ENCODE data around the gene ATP8A2.

Gene ATP8A2

DNA sequence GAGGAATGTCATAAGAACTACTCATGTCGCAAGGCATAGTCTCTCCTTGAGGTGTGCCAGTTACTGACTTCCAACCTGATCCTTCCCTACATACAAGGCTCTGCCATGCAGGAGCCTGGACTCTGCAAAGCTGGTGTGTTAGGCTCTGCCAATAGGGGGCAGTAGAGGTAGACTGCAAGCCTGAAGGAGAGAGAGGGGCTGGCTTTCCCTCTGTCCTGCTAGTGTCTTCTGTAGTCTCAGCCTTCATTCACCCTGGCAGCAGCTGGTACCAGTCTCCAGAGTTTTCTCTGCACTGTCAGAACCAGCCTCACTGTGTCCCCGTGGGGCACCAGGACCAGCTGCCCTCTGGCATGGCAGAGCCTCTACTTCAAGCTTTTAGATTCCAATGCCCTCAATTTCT is 665.5 kb downstream of the ATP8A2 start:
- Histone ChIP-seq H4K20me1 (no peaks in the 10 kb centered on the region), H3K27me3 (no peaks in the 10 kb centered on the region), H3K27ac (no peak overlapping the region), H3K4me1 (no peaks in the 10 kb centered on the region), H3K36me3 (no peaks in the 10 kb centered on the region), H3K4me2 (no peak overlapping the region), H3K9me3 (replicated peaks in 1 of 11) (peaks cover 0 to 28% (median 4%) of the 10 kb centered on the region in 11 experiments; a peak in 13 of 22 replicates), H3K4me3 (no peak overlapping the region), H3K9ac (no peak overlapping the region)
- no peak for TF ChIP-seq Cebpa-rat (IDR thresholded peaks at IDR 0.05)

GRCh38 chr13:26038931-26039475 is 667.2 kb downstream of the ATP8A2 start:
- no peaks in the 10 kb centered on the region for H3K4me1 ChIP-seq
- no peak overlapping the region for H3K9ac ChIP-seq
- TF ChIP-seq Cebpa-rat (IDR thresholded peaks at IDR 0.05): no peak
- H4K20me1 ChIP-seq: no peaks in the 10 kb centered on the region
- 0 out of 22 replicates have a peak, but pooled peaks cover 0 to 2% (median 0%) of the 10 kb centered on the region in 11 experiments for H3K36me3 ChIP-seq
- no peak overlapping the region for H3K27ac ChIP-seq
- no peaks in the 10 kb centered on the region for H3K27me3 ChIP-seq
- H3K4me2 ChIP-seq: no peak overlapping the region
- no peak overlapping the region for H3K4me3 ChIP-seq
- peaks cover 0 to 23% (median 3%) of the 10 kb centered on the region in 11 experiments; a peak in 9 of 22 replicates for H3K9me3 ChIP-seq (replicated peaks in 1 of 11)

- H3K4me2 ChIP-seq: no peak overlapping the region
- no peaks in the 10 kb centered on the region for H3K4me1 ChIP-seq
- 0 out of 22 replicates have a peak, but pooled peaks cover 0 to 3% (median 0%) of the 10 kb centered on the region in 11 experiments for H3K36me3 ChIP-seq
- no peak for TF ChIP-seq Cebpa-rat (IDR thresholded peaks at IDR 0.05)
- no peak overlapping the region for H3K27ac ChIP-seq
- no peak overlapping the region for H3K9ac ChIP-seq
- no peaks in the 10 kb centered on the region for H3K27me3 ChIP-seq
- H3K4me3 ChIP-seq: no peak overlapping the region
- peaks cover 0 to 3% (median 0%) of the 10 kb centered on the region in 11 experiments; a peak in 8 of 22 replicates for H3K9me3 ChIP-seq (replicated peaks in 1 of 11)
- H4K20me1 ChIP-seq: no peaks in the 10 kb centered on the region
These were observed 669.7 kb downstream of the ATP8A2 start for GRCh38 chr13:26041444-26041843.

- no peaks in the 10 kb centered on the region for H4K20me1 ChIP-seq
- H3K4me2 ChIP-seq: no peak overlapping the region
- 0 out of 22 replicates have a peak, but pooled peaks cover 0 to 3% (median 0%) of the 10 kb centered on the region in 11 experiments for H3K36me3 ChIP-seq
- no peaks in the 10 kb centered on the region for H3K27me3 ChIP-seq
- no peak overlapping the region for H3K9ac ChIP-seq
- no peaks in the 10 kb centered on the region for H3K9me3 ChIP-seq (replicated peaks in 1 of 11)
- no peak overlapping the region for H3K4me3 ChIP-seq
- H3K27ac ChIP-seq: no peak overlapping the region
- TF ChIP-seq Cebpa-rat (IDR thresholded peaks at IDR 0.05): no peak
- H3K4me1 ChIP-seq: no peaks in the 10 kb centered on the region
These were observed 671.0 kb downstream of the ATP8A2 start for GRCh38 chr13:26042785-26043184.

DNA sequence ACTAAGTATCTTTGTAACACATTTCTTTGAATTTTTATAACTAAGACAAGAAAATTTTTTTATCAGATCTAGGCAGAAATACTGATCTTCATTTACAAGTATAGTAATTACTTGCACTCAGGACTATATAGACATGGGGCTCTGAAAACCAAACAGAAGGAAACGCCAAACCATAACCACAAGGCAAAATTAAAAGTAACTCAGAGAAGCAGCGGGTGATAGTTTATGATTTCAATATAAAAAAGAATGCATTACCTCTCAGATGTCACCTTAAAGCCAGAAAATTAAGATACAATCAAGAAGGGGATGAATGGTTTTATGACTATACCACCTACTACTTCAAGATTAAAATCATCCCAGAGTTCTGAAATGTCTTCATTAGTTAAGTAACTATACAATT is 673.4 kb downstream of the ATP8A2 start:
- H3K36me3 ChIP-seq: 0 out of 22 replicates have a peak, but pooled peaks cover 0 to 3% (median 0%) of the 10 kb centered on the region in 11 experiments
- TF ChIP-seq Cebpa-rat (IDR thresholded peaks at IDR 0.05): no peak
- peaks cover 0 to 19% (median 9%) of the 10 kb centered on the region in 10 experiments; a peak in 14 of 20 replicates for H3K4me1 ChIP-seq
- H3K27ac ChIP-seq: no peak overlapping the region
- peaks cover 0 to 6% (median 0%) of the 10 kb centered on the region in 11 experiments; a peak in 2 of 22 replicates for H4K20me1 ChIP-seq
- no peak overlapping the region for H3K4me2 ChIP-seq
- peaks cover 0 to 3% (median under 1%) of the 10 kb centered on the region in 11 experiments; a peak in 12 of 22 replicates for H3K9me3 ChIP-seq (replicated peaks in 1 of 11)
- peaks cover 10 to 19% (median 14%) of the 10 kb centered on the region in 11 experiments for H3K27me3 ChIP-seq
- H3K4me3 ChIP-seq: no peak overlapping the region
- no peak overlapping the region for H3K9ac ChIP-seq

DNA sequence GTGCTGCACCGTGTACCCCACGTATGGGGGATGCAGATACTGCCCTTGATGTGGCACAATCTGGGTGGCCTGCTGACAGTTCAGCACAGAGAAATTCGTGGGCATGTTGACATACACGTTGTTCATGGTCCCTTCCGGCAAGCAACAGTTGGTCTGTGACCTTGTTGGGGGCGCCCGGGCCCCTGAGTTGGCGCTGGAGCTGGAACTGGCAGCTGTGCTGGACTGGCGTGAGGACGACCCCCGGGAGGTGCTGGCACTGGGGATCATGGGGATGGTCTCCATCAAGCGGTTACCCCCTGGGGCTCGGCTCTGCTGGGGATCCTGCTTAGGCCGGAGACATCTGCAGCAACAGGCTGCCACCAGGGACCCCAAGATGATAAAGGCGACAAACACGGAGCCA is 674.9 kb downstream of the ATP8A2 start:
- H4K20me1 ChIP-seq: peaks cover 0 to 13% (median 0%) of the 10 kb centered on the region in 11 experiments; a peak in 4 of 22 replicates
- H3K4me3 ChIP-seq: no peak overlapping the region
- H3K9ac ChIP-seq: no peak overlapping the region
- H3K9me3 ChIP-seq (replicated peaks in 1 of 11): peaks cover 8 to 18% (median 15%) of the 10 kb centered on the region in 11 experiments; a peak in 19 of 22 replicates
- peaks cover 21 to 33% (median 28%) of the 10 kb centered on the region in 11 experiments for H3K27me3 ChIP-seq
- H3K36me3 ChIP-seq: 0 out of 22 replicates have a peak, but pooled peaks cover 0 to 3% (median 0%) of the 10 kb centered on the region in 11 experiments
- H3K4me1 ChIP-seq: peaks cover 8 to 30% (median 19%) of the 10 kb centered on the region in 10 experiments; a peak in 15 of 20 replicates
- H3K4me2 ChIP-seq: no peak overlapping the region
- H3K27ac ChIP-seq: no peak overlapping the region
- TF ChIP-seq Cebpa-rat (IDR thresholded peaks at IDR 0.05): no peak

DNA sequence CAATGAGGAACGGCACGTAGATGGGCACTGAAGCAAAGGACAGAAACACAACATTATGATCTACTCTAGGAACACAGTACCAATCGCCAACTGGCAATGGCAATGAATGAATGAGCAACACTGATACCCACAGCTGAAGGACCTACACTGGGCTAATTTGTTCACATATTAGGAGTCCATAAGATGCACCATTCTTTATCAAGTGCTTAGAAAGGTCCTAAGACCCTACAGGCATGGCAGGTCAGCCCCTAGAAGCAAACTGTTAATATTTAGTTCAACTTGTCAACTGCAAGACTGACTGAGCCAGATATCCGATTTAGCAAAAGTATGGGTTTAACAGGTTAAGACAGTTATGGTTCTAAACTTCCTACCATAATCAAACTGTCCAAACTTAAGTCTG is 675.3 kb downstream of the ATP8A2 start:
- Histone ChIP-seq H3K4me3 (no peak overlapping the region), H3K4me2 (no peak overlapping the region; a peak in 1 of 22 replicates), H4K20me1 (peaks cover 0 to 13% (median 0%) of the 10 kb centered on the region in 11 experiments; a peak in 4 of 22 replicates), H3K4me1 (peaks cover 8 to 30% (median 19%) of the 10 kb centered on the region in 10 experiments; a peak in 15 of 20 replicates), H3K36me3 (0 out of 22 replicates have a peak, but pooled peaks cover 0 to 3% (median 0%) of the 10 kb centered on the region in 11 experiments), H3K9ac (no peak overlapping the region), H3K27ac (no peak overlapping the region), H3K27me3 (peaks cover 21 to 33% (median 28%) of the 10 kb centered on the region in 11 experiments), H3K9me3 (replicated peaks in 1 of 11) (peaks cover 8 to 22% (median 18%) of the 10 kb centered on the region in 11 experiments; a peak in 19 of 22 replicates)
- TF ChIP-seq Cebpa-rat (IDR thresholded peaks at IDR 0.05): no peak

DNA sequence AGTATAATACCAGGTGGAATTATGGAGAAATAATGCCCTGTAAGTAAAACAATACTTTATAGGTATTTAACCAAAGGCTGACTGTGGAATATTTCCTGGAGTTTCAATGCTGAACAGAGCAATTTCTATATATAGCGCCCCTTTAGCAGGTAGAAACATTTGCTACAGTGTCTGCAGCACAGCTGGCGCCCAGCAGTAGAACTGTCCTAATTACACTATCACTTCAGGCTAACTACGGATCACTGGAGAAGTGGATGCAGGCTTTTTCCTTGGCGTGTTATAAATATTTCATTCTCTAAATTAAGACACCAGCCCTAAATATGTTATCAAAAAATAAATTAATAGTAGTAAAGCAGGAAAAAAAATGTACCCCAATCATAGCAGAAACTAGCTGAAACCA is 677.0 kb downstream of the ATP8A2 start:
- no peak overlapping the region for H3K27ac ChIP-seq
- peak overlapping the region in 1 of 10 experiments; percentile 67; a peak in 2 of 20 replicates for H3K4me3 ChIP-seq
- peak overlapping the region in 6 of 11 experiments; percentile 14 to 92 (median 85); a peak in 9 of 22 replicates for H3K4me2 ChIP-seq
- no peak for TF ChIP-seq Cebpa-rat (IDR thresholded peaks at IDR 0.05)
- H3K27me3 ChIP-seq: peaks cover 21 to 39% (median 28%) of the 10 kb centered on the region in 11 experiments
- no peak overlapping the region for H3K9ac ChIP-seq
- H3K36me3 ChIP-seq: 0 out of 22 replicates have a peak, but pooled peaks cover 0 to 3% (median 0%) of the 10 kb centered on the region in 11 experiments
- H3K9me3 ChIP-seq (replicated peaks in 1 of 11): peaks cover 8 to 22% (median 18%) of the 10 kb centered on the region in 11 experiments; a peak in 19 of 22 replicates
- peaks cover 0 to 13% (median 0%) of the 10 kb centered on the region in 11 experiments; a peak in 4 of 22 replicates for H4K20me1 ChIP-seq
- peaks cover 8 to 39% (median 29%) of the 10 kb centered on the region in 10 experiments; a peak in 16 of 20 replicates for H3K4me1 ChIP-seq
